CD14-positive monocyte (primary cell): ENCODE data around the gene UBP1. TPM values are rescaled to one million over a fixed set of nuclear protein-coding genes. Genes with fewer than 3 reads are reported as not detected.

ENCODE experiments used
- DNase-seq, 3 donors: peaks; one replicate each; pipeline ENCODE4 v3.0.0-alpha.2; 2011 to 2022
- H2AFZ ChIP-seq: 2 replicates; pipeline ENCODE4 v1.6.0; 2012; ENCODE audit warnings: mild to moderate bottlenecking, low read depth, low read length, inconsistent platforms; ENCODE audit not compliant: insufficient read depth, poor library complexity, severe bottlenecking
- H3K27ac ChIP-seq, 2 donors: 1 replicate in 1 of 2; 2 replicates in 1 of 2; pipeline ENCODE4 v1.5.1; 2012 to 2013; ENCODE audit warnings: low read length in 2 of 2, control low read depth in 1 of 2, inconsistent platforms in 1 of 2, low read depth in 1 of 2, mild to moderate bottlenecking in 1 of 2
- H3K27me3 ChIP-seq, 2 donors: one replicate each; pipeline versions ENCODE4 v1.6.0 to v1.6.1; 2011 to 2013; ENCODE audit warnings: low read length in 2 of 2; ENCODE audit not compliant: control insufficient read depth in 2 of 2, insufficient read depth in 2 of 2
- H3K36me3 ChIP-seq, 2 donors: replicated peaks in 1 of 2; 1 replicate in 1 of 2; 2 replicates in 1 of 2; pipeline versions ENCODE4 v1.5.1 to v1.6.1; 2012 to 2013; ENCODE audit warnings: low read length in 2 of 2, control low read depth in 1 of 2, inconsistent platforms in 1 of 2, mild to moderate bottlenecking in 1 of 2; ENCODE audit not compliant: insufficient read depth in 2 of 2, control insufficient read depth in 1 of 2
- H3K4me1 ChIP-seq, 2 donors: 1 replicate in 1 of 2; 2 replicates in 1 of 2; pipeline versions ENCODE4 v1.5.1 to v1.6.1; 2012 to 2013; ENCODE audit warnings: low read length in 2 of 2, control low read depth in 1 of 2, inconsistent platforms in 1 of 2, mild to moderate bottlenecking in 1 of 2, moderate library complexity in 1 of 2; ENCODE audit not compliant: insufficient read depth in 2 of 2, control insufficient read depth in 1 of 2
- H3K4me2 ChIP-seq: replicated peaks from 2 replicates; pipeline ENCODE3; 2012; ENCODE audit warnings: low read length, moderate library complexity, mild to moderate bottlenecking; ENCODE audit not compliant: poor library complexity, severe bottlenecking; ENCODE audit errors: extremely low read depth
- H3K4me3 ChIP-seq, 3 experiments: fragments of 200-600 bp in 1 of 3; sonication (generic) in 1 of 3; replicated peaks in 1 of 3; 1 replicate in 2 of 3; 2 replicates in 1 of 3; pipeline ENCODE4 v1.5.1; 2011 to 2013; ENCODE audit warnings: low read length in 3 of 3, mild to moderate bottlenecking in 3 of 3, control low read depth in 2 of 3, low read depth in 2 of 3, inconsistent platforms in 1 of 3, moderate library complexity in 1 of 3
- H3K79me2 ChIP-seq: 2 replicates; pipeline ENCODE4 v1.6.0; 2012; ENCODE audit warnings: mild to moderate bottlenecking, control low read depth, inconsistent platforms, low read length, moderate library complexity; ENCODE audit not compliant: insufficient read depth
- H3K9ac ChIP-seq: 2 replicates; pipeline ENCODE4 v1.6.0; 2017; ENCODE audit warnings: low read length, mild to moderate bottlenecking; ENCODE audit not compliant: insufficient read depth, poor library complexity, severe bottlenecking
- H3K9me3 ChIP-seq, 2 donors: replicated peaks in 1 of 2; 1 replicate in 1 of 2; 2 replicates in 1 of 2; pipeline versions ENCODE4 v1.5.1 to v1.6.1; 2012 to 2013; ENCODE audit warnings: low read length in 2 of 2, control low read depth in 1 of 2; ENCODE audit not compliant: control insufficient read depth in 1 of 2, insufficient read depth in 1 of 2
- H4K20me1 ChIP-seq: 2 replicates; pipeline ENCODE4 v1.6.0; 2012; ENCODE audit warnings: mild to moderate bottlenecking, low read length, control low read depth, moderate library complexity; ENCODE audit not compliant: insufficient read depth
- H3K27ac Mint-ChIP-seq, 7 donors: one replicate each; pipeline ENCODE4 v1.8.0; 2020; ENCODE audit warnings: mild to moderate bottlenecking in 7 of 7, mixed read lengths in 7 of 7, moderate library complexity in 6 of 7, inconsistent platforms in 2 of 7
- H3K27me3 Mint-ChIP-seq, 3 donors: one replicate each; pipeline ENCODE4 v1.8.0; 2021 to 2022; ENCODE audit warnings: low read depth in 3 of 3, mild to moderate bottlenecking in 3 of 3, mixed read lengths in 3 of 3, moderate library complexity in 3 of 3, inconsistent platforms in 1 of 3
- H3K36me3 Mint-ChIP-seq, 2 donors: one replicate each; pipeline ENCODE4 v1.8.0; 2020; ENCODE audit warnings: mixed read lengths in 2 of 2, inconsistent platforms in 1 of 2, mild to moderate bottlenecking in 1 of 2
- H3K4me1 Mint-ChIP-seq: one replicate; pipeline ENCODE4 v1.8.0; 2020; ENCODE audit warnings: mild to moderate bottlenecking, mixed read lengths
- H3K4me3 Mint-ChIP-seq, 2 donors: one replicate each; pipeline ENCODE4 v1.8.0; 2020; ENCODE audit warnings: mild to moderate bottlenecking in 2 of 2, mixed read lengths in 2 of 2, moderate library complexity in 1 of 2
- H3K9me3 Mint-ChIP-seq, 7 donors: one replicate each; pipeline ENCODE4 v1.8.0; 2020 to 2022; ENCODE audit warnings: mixed read lengths in 7 of 7, mild to moderate bottlenecking in 6 of 7, moderate library complexity in 6 of 7, inconsistent platforms in 2 of 7
- CTCF ChIP-seq: fragments of 200-600 bp; IDR thresholded peaks from one replicate; pipeline ENCODE4 v1.8.0; 2022; ENCODE audit warnings: antibody characterized with exemption, mild to moderate bottlenecking
- WGBS: methylation state at CpG from one replicate; pipeline ENCODE4 v1.1.5; 2013; ENCODE audit warnings: missing lambda C conversion rate; ENCODE audit not compliant: insufficient coverage; 5-methylcytosine and 5-hydroxymethylcytosine counted together
- intact Hi-C, 2 donors: fragments of 100-400 bp; cut with micrococcal nuclease; formaldehyde crosslinking; loops; one replicate each; pipeline versions ENCODE4 v1.15.0 to v1.15.1; 2023
- polyA minus RNA-seq: library from RNA; depleted of rRNA, polyadenylated mRNA; stranded (reverse); fragments of >200 nt; gene quantifications from 2 replicates; pipeline ENCODE4 v1.2.3, GENCODE V29; 2012
- polyA plus RNA-seq, 3 donors: library from polyadenylated mRNA; depleted of rRNA in 1 of 3; unstranded in 2 of 3; stranded (reverse) in 1 of 3; fragments of 300-500 nt in 2 of 3; fragments of >200 nt in 1 of 3; fragmentation: Illumina TruSeq in 2 of 3; gene quantifications; 1 replicate in 2 of 3; 2 replicates in 1 of 3; pipeline ENCODE4 v1.2.3, GENCODE V29; 2012 to 2021
- total RNA-seq, 12 experiments: library from RNA in 1 of 12; stranded (reverse) in 1 of 12; fragments of 120-200 nt in 1 of 12; gene quantifications; one replicate each; pipeline ENCODE4 v1.2.4 and lab custom pipeline; 2013 to 2026; ENCODE audit warnings: mixed read lengths in 6 of 12, inconsistent platforms in 1 of 12

UBP1 gene
- 38.3 TPM for total RNA-seq (2013)
- polyA plus RNA-seq: 10 to 100 TPM in 1 of 3 donors, 1 to 10 TPM in 2; 7.8 to 72.4 (median 8.8) TPM
- 43.4 and 63.7 TPM in 2 replicates for polyA minus RNA-seq
- 48.0 to 96.2 (median 70.3) reads per million in 11 experiments for total RNA-seq (lab: John Stamatoyannopoulos, UW)

- Mint-ChIP-seq H3K36me3 (peaks cover 3% of the 10 kb centered on the region in 2 donors), H3K27me3 (peaks cover 0 to 5% (median 0%) of the 10 kb centered on the region in 3 donors), H3K9me3 (peaks cover 0 to 2% (median 0%) of the 10 kb centered on the region in 7 donors), H3K4me1 (peaks cover 37% of the 10 kb centered on the region), H3K27ac (peak within 1 kb of the TSS; percentile 97 to 100 (median 100)), H3K4me3 (peak within 1 kb of the TSS; percentile 99 to 100)
- no peaks in the 10 kb centered on the region for H3K36me3 ChIP-seq
- peak within 1 kb of the TSS; percentile 91 for H2AFZ ChIP-seq
- peak within 1 kb of the TSS; percentile 91 for H3K4me2 ChIP-seq
- H3K27me3 ChIP-seq: no peaks in the 10 kb centered on the region
- peaks cover 39% of the 10 kb centered on the region for H4K20me1 ChIP-seq
- TF ChIP-seq CTCF: no peak
- intact Hi-C loops: loop anchor here (5.0 kb wide), 2 partner anchors 38 to 352 kb away; no protein-coding TSS in a partner anchor
- DNase-seq: peak; percentile 100
- H3K4me1 ChIP-seq: peaks cover 34 to 41% of the 10 kb centered on the region in 2 donors
- H3K4me3 ChIP-seq: peak within 1 kb of the TSS; percentile 82 to 95 (median 94)
- H3K27ac ChIP-seq: peak within 1 kb of the TSS; percentile 97 to 98
- H3K9me3 ChIP-seq: no peaks in the 10 kb centered on the region
- H3K79me2 ChIP-seq: peaks cover 42% of the 10 kb centered on the region
- under 1% methylated on average over 65 of the region's 68 CpGs for WGBS
- peak within 1 kb of the TSS; percentile 89 for H3K9ac ChIP-seq
These were observed at the start of gene UBP1 for GRCh38 chr3:33440328-33441224. UBP1 (minus strand) TSS chr3:33440405; CDS start chr3:33439848, 557 bp downstream.

- no peak overlapping the region for H3K27ac Mint-ChIP-seq
- no peak overlapping the region for H3K27ac ChIP-seq
- H4K20me1 ChIP-seq: no peaks in the 10 kb centered on the region
- no peak overlapping the region for H3K4me2 ChIP-seq
- no peaks in the 10 kb centered on the region for H3K4me1 ChIP-seq
- WGBS: no CpG with 5 or more reads among the region's 1 CpG
- intact Hi-C loops: no loop called here
- H3K9me3 Mint-ChIP-seq: peaks cover 0 to 4% (median 1%) of the 10 kb centered on the region in 7 donors
- H3K79me2 ChIP-seq: no peaks in the 10 kb centered on the region
- no peak for TF ChIP-seq CTCF
- H2AFZ ChIP-seq: no peak overlapping the region
- peaks cover 0 to 3% (median 1%) of the 10 kb centered on the region in 3 donors for H3K27me3 Mint-ChIP-seq
- DNase-seq: no peak
- H3K9ac ChIP-seq: no peak overlapping the region
- H3K4me3 ChIP-seq: no peak overlapping the region
- peaks cover 0 to 3% of the 10 kb centered on the region in 2 donors for H3K36me3 Mint-ChIP-seq
- no peaks in the 10 kb centered on the region for H3K9me3 ChIP-seq
- no peaks in the 10 kb centered on the region for H3K36me3 ChIP-seq
- no peak overlapping the region for H3K4me3 Mint-ChIP-seq
- H3K4me1 Mint-ChIP-seq: no peaks in the 10 kb centered on the region
- no peaks in the 10 kb centered on the region for H3K27me3 ChIP-seq
These were observed 48.5 kb upstream of the UBP1 start for GRCh38 chr3:33488683-33489082.
